DOHH2 (cell line): ENCODE data around the gene SPP2.

ENCODE experiments used
- CTCF ChIP-seq: fragments of 200-600 bp; sonication (generic); IDR thresholded peaks from one replicate; pipeline ENCODE4 v1.5.1; 2014; ENCODE audit warnings: antibody characterized with exemption, mild to moderate bottlenecking, low read depth, low read length; ENCODE audit not compliant: poor library complexity, severe bottlenecking
- EZH2phosphoT487 ChIP-seq: fragments of 200-600 bp; sonication (generic); IDR thresholded peaks from 2 replicates; pipeline ENCODE4 v1.6.1; 2017; ENCODE audit warnings: borderline replicate concordance, mild to moderate bottlenecking, antibody characterized with exemption, low read length, moderate library complexity, mixed read lengths

- TF ChIP-seq CTCF (no peak), EZH2phosphoT487 (no peak)
Measured at GRCh38 chr2:234107861-234108260, 57.4 kb downstream of the SPP2 start.
